Fibroblast of the conjunctiva (primary cell): ENCODE data around the gene CTRL.

Experiments used
- DNase-seq: peaks from one replicate; pipeline ENCODE4 v3.0.0-alpha.2; 2010; ENCODE audit warnings: low read depth

The CTRL gene

DNA sequence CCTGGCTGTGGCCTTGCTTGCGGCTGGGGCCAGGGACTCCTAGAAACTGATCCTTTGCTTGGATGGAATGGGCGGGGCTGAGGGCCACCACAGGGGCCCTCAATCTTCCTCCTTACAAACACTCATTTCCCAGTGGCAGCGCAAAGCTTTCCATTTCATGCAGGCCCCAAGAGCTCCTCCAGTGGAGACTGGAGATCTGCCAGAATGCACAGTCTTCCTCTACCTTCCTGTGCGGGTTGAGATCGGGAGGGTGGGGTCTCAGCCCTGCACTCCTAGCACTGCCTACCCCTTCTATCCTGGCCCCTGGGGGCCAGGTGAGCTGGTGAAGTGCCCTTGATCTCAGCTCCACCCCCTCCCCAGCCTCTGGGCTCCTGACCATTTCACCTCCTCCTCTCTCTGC, 45.3 kb downstream of the CTRL start:
- no peak for DNase-seq

DNA sequence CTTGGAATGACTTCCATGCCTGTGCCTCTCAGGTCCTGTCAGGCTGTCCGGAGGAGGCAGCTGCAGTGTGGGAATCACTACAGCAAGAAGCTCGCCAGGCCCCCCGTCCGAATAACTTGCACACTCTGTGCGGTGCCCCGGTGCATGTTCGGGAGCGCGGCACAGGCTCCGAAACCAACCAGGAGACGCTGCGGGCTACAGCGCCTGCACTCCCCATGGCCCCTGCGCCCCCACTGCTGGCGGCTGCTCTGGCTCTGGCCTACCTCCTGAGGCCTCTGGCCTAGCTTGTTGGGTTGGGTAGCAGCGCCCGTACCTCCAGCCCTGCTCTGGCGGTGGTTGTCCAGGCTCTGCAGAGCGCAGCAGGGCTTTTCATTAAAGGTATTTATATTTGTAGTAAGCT, 45.7 kb downstream of the CTRL start:
- no peak for DNase-seq

DNA sequence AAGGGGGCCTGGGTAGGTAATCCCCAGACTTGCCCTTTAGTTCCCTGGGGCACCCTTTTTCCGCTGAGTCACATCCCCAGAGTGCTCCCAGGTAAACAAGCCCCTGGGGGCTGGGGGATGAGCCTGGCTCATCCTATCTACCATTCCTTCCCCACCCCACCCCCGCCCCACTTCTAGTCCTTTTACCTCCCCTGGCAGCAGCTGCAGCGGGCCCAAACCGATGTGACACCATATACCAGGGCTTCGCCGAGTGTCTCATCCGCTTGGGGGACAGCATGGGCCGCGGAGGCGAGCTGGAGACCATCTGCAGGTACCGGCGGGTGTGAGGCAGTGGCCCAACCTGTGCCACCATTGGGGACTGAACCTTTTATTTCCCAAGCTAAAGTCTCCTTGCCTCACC, 46.1 kb downstream of the CTRL start:
- DNase-seq: no peak

DNA sequence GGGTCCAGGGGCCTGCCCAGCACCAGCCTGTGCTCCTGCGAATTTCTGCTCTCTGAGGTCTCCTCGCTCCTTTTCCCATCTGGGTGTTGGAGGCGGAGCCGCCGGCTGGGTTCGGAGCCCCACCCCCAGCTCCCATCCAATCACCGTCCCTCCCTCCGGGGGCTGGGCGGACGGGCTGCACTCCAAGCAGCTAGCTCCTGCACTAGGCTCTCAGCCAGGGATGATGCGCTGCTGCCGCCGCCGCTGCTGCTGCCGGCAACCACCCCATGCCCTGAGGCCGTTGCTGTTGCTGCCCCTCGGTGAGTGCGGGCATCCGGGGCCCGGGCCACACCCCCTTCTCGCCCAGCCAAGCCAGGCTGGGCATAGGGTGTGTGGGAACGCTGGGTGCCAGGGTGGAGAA, 47.0 kb downstream of the CTRL start, which contains the start of gene NRN1L:
NRN1L (plus strand) TSS at position 202 of the 400 bp plus-strand sequence; CDS start at position 221, 19 bp downstream.
- DNase-seq: peak; percentile 83

DNA sequence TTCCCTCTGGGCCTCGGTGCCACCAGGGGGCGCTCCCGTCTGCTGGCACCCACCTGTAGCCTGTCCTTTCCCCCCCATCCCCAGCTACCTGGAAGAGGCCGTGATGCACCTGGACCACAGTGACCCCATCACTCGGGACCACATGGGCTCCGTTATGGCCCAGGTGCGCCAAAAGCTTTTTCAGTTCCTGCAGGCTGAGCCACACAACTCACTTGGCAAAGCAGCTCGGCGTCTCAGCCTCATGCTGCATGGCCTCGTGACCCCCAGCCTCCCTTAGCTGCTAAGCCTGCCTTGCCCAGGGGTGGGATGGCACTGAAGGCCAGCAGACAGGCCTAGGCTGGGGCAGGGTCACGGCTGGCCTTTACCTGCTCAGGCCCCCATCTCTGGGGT, 47.8 kb downstream of the CTRL start:
- no peak for DNase-seq

- no peak for DNase-seq
Measured at GRCh38 chr16:67883146-67883871, 48.4 kb downstream of the CTRL start.

GRCh38 chr16:67882374-67883145, 49.1 kb downstream of the CTRL start:
- no peak for DNase-seq

GRCh38 chr16:67881621-67882161, 50.0 kb downstream of the CTRL start:
- DNase-seq: no peak

GRCh38 chr16:67880584-67880983, 51.1 kb downstream of the CTRL start:
- DNase-seq: no peak

- DNase-seq: no peak
Measured at GRCh38 chr16:67879936-67880335, 51.7 kb downstream of the CTRL start.
